Measurements from ENCODE around the gene RALGAPA2.

DNA sequence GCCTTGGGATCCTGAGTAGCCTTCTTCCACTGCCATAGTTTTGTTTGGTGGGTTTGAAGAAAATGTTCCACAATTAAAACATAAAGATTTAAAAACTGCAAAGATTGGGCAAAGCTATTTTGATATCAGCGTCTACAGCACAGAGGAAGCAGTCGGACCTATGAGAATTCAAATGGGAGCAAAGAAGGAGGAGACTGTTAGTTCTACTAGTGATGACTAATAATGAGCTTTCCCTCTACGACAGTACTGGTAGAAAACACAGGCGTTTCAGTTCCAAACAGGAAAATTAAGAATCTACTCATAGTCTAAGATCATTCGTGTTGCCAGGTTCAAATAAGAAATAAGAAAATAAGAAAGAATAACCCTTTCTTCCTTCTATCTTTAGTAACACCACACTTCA is 223.4 kb downstream of the RALGAPA2 start:
- no peak for TF ChIP-seq CTCF (IDR thresholded peaks at IDR 0.05)
- TF ChIP-seq POLR2A (IDR thresholded peaks at IDR 0.05; ENCODE audit: low read length): no peak
- TF ChIP-seq CBX2 (IDR thresholded peaks at IDR 0.05; ENCODE audit: borderline replicate concordance, low read depth): no peak
- TF ChIP-seq BHLHE40 (IDR thresholded peaks at IDR 0.05; ENCODE audit: low read depth, low read length): no peak
- TF ChIP-seq, protein P1, sequence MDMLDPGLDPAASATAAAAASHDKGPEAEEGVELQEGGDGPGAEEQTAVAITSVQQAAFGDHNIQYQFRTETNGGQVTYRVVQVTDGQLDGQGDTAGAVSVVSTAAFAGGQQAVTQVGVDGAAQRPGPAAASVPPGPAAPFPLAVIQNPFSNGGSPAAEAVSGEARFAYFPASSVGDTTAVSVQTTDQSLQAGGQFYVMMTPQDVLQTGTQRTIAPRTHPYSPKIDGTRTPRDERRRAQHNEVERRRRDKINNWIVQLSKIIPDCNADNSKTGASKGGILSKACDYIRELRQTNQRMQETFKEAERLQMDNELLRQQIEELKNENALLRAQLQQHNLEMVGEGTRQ (IDR thresholded peaks at IDR 0.05): no peak
- no peak for TF ChIP-seq JUNB (IDR thresholded peaks at IDR 0.05)
- no peak for TF ChIP-seq CHD2 (IDR thresholded peaks at IDR 0.05; ENCODE audit: low read length, partially characterized antibody)
- TF ChIP-seq, protein P2, sequence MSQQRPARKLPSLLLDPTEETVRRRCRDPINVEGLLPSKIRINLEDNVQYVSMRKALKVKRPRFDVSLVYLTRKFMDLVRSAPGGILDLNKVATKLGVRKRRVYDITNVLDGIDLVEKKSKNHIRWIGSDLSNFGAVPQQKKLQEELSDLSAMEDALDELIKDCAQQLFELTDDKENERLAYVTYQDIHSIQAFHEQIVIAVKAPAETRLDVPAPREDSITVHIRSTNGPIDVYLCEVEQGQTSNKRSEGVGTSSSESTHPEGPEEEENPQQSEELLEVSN (IDR thresholded peaks at IDR 0.05; ENCODE audit: borderline replicate concordance, low read depth): no peak
- no peak for TF ChIP-seq JUN (IDR thresholded peaks at IDR 0.05)
- TF ChIP-seq RAD21 (conservative IDR thresholded peaks at IDR 0.05 in 1 of 2, IDR thresholded peaks at IDR 0.05 in 1 of 2): no peak
- no peak for TF ChIP-seq ESRRA (IDR thresholded peaks at IDR 0.05; ENCODE audit: borderline replicate concordance, low read length)
- no peak for TF ChIP-seq MYC (IDR thresholded peaks at IDR 0.05; ENCODE audit: borderline replicate concordance, low read length)
